HCT116 (cell line): ENCODE data around the gene VSIG2. TPM values are rescaled to one million over a fixed set of nuclear protein-coding genes. Genes with fewer than 3 reads are reported as not detected.

Experiments
- ATAC-seq: fragments of 200-7000 bp; cut with Tn5 transposase; 2 replicates; pipeline ENCODE4 v1.9.1; 2020; ENCODE audit warnings: mild to moderate bottlenecking, moderate library complexity
- BruUV-seq: library from RNA; stranded (reverse); fragments of 400-500 nt; replicated peaks from 2 replicates; lab custom pipeline; 2021; lab: Mats Ljungman, UMichigan
- CTCF ChIA-PET: fragments of 300-600 bp; sonication (Branson Sonifier 250); formaldehyde crosslinking; loops from one replicate; lab custom pipeline; 2021; ENCODE audit warnings: antibody characterized with exemption; lab: Charles Lee
- POLR2A ChIA-PET: fragments of 300-600, 350-600 bp; sonication (Branson Sonifier 250); formaldehyde crosslinking; loops from one replicate; lab custom pipeline; 2021; ENCODE audit warnings: antibody characterized with exemption; lab: Charles Lee
- RAD21 ChIA-PET, 2 experiments: fragments of 300-600 bp; sonication (Branson Sonifier 250); formaldehyde crosslinking; loops; one replicate each; lab custom pipeline; 2023; ENCODE audit warnings: low total read pairs in 2 of 2; ENCODE audit not compliant: uncharacterized antibody in 2 of 2, unreplicated experiment in 2 of 2, low non-redundant PET in 1 of 2; lab: Charles Lee
- DNase-seq: peaks from one replicate; pipeline ENCODE4 v3.0.0-alpha.2; 2010; ENCODE audit warnings: low read depth, low spot score
- H2AFZ ChIP-seq: fragments of 200-600 bp; shearing (Covaris generic), sonication (generic); 2 replicates; pipeline ENCODE4 v1.6.1; 2017; ENCODE audit warnings: low read depth, mixed run types, mixed read lengths, antibody characterized with exemption, low read length; ENCODE audit not compliant: poor library complexity, severe bottlenecking
- H3K27ac ChIP-seq: 2 replicates; pipeline ENCODE4 v1.5.1; 2012; ENCODE audit warnings: low read depth, low read length
- H3K27me3 ChIP-seq: fragments of 200-600 bp; sonication (generic); 2 replicates; pipeline ENCODE4 v1.6.1; 2016; ENCODE audit warnings: mixed run types, low read length, mixed read lengths; ENCODE audit not compliant: insufficient read depth
- H3K36me3 ChIP-seq, 2 experiments: fragments of 200-500 bp in 1 of 2; fragments of 200-600 bp in 1 of 2; sonication (Bioruptor generic) in 1 of 2; sonication (generic) in 1 of 2; 2 replicates each; pipeline versions ENCODE4 v1.5.1 to v1.6.1; 2014 to 2016; ENCODE audit warnings: low read length in 2 of 2, inconsistent platforms in 1 of 2, mixed read lengths in 1 of 2, mixed run types in 1 of 2; ENCODE audit not compliant: insufficient read depth in 2 of 2, control insufficient read depth in 1 of 2
- H3K4me1 ChIP-seq, 2 experiments: fragments of 200-600 bp in 1 of 2; sonication (generic) in 1 of 2; 2 replicates each; pipeline versions ENCODE4 v1.5.1 to v1.6.1; 2012 to 2017; ENCODE audit warnings: low read length in 2 of 2, inconsistent platforms in 1 of 2, mild to moderate bottlenecking in 1 of 2, mixed read lengths in 1 of 2, mixed run types in 1 of 2, moderate library complexity in 1 of 2; ENCODE audit not compliant: insufficient read depth in 2 of 2, control insufficient read depth in 1 of 2
- H3K4me2 ChIP-seq: fragments of 200-600 bp; sonication (generic); 2 replicates; pipeline ENCODE4 v1.6.1; 2017; ENCODE audit warnings: mixed run types, low read length, mixed read lengths
- H3K4me3 ChIP-seq, 2 experiments: fragments of 200-600 bp in 1 of 2; sonication (generic) in 1 of 2; replicated peaks in 1 of 2; 2 replicates each; pipeline ENCODE4 v1.5.1; 2011 to 2016; ENCODE audit warnings: low read length in 2 of 2, control low read depth in 1 of 2, low read depth in 1 of 2, mild to moderate bottlenecking in 1 of 2, mixed read lengths in 1 of 2, mixed run types in 1 of 2
- H3K79me2 ChIP-seq: fragments of 200-600 bp; sonication (generic); 2 replicates; pipeline ENCODE4 v1.6.1; 2017; ENCODE audit warnings: mild to moderate bottlenecking, mixed run types, low read length, moderate library complexity, mixed read lengths; ENCODE audit not compliant: insufficient read depth
- H3K9ac ChIP-seq: fragments of 200-600 bp; sonication (generic); 2 replicates; pipeline ENCODE4 v1.6.1; 2016; ENCODE audit warnings: low read length, mixed read lengths
- H3K9me2 ChIP-seq: fragments of 200-600 bp; sonication (generic), shearing (Covaris generic); 2 replicates; pipeline ENCODE4 v1.6.1; 2017; ENCODE audit warnings: mixed run types, mild to moderate bottlenecking, moderate library complexity; ENCODE audit not compliant: insufficient read depth
- H3K9me3 ChIP-seq, 2 experiments: fragments of 200-500 bp in 1 of 2; fragments of 200-600 bp in 1 of 2; sonication (Bioruptor generic) in 1 of 2; sonication (generic) in 1 of 2; 2 replicates each; pipeline ENCODE4 v1.6.1; 2014 to 2017; ENCODE audit warnings: low read length in 2 of 2, mixed read lengths in 2 of 2, inconsistent platforms in 1 of 2, low read depth in 1 of 2, mild to moderate bottlenecking in 1 of 2, mixed run types in 1 of 2, moderate library complexity in 1 of 2; ENCODE audit not compliant: control insufficient read depth in 1 of 2, insufficient read depth in 1 of 2
- H4K20me1 ChIP-seq: fragments of 200-600 bp; sonication (generic), shearing (Covaris generic); 2 replicates; pipeline ENCODE4 v1.6.1; 2017; ENCODE audit warnings: mixed run types, mild to moderate bottlenecking, moderate library complexity; ENCODE audit not compliant: insufficient read depth
- EGR1 ChIP-seq: IDR thresholded peaks from 2 replicates; pipeline ENCODE4 v1.6.1; 2012; ENCODE audit warnings: low read depth
- EZH2phosphoT487 ChIP-seq: fragments of 200-600 bp; IDR thresholded peaks from 2 replicates; pipeline ENCODE4 v1.6.1; 2018; ENCODE audit warnings: antibody characterized with exemption, borderline replicate concordance
- POLR2A ChIP-seq: IDR thresholded peaks from 2 replicates; pipeline ENCODE4 v1.7.0; 2011; ENCODE audit warnings: borderline replicate concordance; ENCODE audit not compliant: insufficient read depth, insufficient read length; ENCODE audit errors: extremely low read depth
- intact Hi-C: fragments of 100-400 bp; cut with micrococcal nuclease; formaldehyde crosslinking; loops from 2 replicates; pipeline ENCODE4 v1.10.0; 2022
- total RNA-seq: library from RNA; stranded (reverse); gene quantifications from one replicate; pipeline ENCODE4 v1.2.1, GENCODE V29; 2021; ENCODE audit not compliant: unreplicated experiment
- TF ChIP-seq, protein P1 (sequence below): IDR thresholded peaks from 2 replicates; pipeline ENCODE4 v1.6.1; 2012; ENCODE audit warnings: low read depth

VSIG2 gene
- total RNA-seq, 1 experiment from 2014 or later = not detected

DNA sequence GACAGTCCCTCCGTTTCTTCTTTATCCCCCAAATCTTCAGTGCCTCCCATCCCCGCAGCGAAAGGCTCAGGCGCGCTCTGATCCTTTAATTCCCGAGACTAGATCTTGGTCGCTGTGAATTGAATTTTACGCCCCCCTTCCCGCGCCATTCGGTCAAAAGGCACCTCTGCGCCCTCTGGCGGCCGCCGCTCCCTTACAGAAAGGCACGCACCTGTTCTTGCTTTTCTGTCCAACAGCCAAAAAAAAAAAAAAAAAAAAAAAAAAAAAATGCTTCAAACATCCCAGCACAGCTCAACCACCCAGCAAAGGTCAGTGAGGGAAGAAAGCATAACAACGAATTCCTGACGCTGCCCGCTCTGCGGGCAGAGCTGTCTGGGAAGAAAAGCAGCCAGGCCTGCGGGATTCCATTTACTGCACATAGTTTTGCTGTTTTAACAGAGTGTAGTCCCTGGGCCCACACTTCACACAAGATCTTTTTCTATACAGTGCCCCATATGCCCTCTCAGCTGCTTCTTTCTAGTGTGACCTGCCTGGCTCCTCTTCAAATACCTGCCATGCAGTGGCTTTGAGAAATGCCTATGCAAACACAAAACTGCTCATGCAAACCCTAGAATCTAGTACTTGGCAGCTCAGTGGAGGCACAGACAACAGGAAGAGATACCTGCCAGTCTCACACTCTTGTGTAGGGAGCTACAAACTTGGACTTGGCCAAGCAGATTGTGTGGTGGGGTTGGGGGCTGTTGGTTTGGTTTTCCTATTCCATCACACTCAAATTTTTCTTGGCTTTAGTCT is 11.3 kb upstream of the VSIG2 start (continued):
- TF ChIP-seq, protein P1, sequence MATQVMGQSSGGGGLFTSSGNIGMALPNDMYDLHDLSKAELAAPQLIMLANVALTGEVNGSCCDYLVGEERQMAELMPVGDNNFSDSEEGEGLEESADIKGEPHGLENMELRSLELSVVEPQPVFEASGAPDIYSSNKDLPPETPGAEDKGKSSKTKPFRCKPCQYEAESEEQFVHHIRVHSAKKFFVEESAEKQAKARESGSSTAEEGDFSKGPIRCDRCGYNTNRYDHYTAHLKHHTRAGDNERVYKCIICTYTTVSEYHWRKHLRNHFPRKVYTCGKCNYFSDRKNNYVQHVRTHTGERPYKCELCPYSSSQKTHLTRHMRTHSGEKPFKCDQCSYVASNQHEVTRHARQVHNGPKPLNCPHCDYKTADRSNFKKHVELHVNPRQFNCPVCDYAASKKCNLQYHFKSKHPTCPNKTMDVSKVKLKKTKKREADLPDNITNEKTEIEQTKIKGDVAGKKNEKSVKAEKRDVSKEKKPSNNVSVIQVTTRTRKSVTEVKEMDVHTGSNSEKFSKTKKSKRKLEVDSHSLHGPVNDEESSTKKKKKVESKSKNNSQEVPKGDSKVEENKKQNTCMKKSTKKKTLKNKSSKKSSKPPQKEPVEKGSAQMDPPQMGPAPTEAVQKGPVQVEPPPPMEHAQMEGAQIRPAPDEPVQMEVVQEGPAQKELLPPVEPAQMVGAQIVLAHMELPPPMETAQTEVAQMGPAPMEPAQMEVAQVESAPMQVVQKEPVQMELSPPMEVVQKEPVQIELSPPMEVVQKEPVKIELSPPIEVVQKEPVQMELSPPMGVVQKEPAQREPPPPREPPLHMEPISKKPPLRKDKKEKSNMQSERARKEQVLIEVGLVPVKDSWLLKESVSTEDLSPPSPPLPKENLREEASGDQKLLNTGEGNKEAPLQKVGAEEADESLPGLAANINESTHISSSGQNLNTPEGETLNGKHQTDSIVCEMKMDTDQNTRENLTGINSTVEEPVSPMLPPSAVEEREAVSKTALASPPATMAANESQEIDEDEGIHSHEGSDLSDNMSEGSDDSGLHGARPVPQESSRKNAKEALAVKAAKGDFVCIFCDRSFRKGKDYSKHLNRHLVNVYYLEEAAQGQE = no peak
- TF ChIP-seq POLR2A = no peak
- TF ChIP-seq, all 23 proteins: peak for 5

DNA sequence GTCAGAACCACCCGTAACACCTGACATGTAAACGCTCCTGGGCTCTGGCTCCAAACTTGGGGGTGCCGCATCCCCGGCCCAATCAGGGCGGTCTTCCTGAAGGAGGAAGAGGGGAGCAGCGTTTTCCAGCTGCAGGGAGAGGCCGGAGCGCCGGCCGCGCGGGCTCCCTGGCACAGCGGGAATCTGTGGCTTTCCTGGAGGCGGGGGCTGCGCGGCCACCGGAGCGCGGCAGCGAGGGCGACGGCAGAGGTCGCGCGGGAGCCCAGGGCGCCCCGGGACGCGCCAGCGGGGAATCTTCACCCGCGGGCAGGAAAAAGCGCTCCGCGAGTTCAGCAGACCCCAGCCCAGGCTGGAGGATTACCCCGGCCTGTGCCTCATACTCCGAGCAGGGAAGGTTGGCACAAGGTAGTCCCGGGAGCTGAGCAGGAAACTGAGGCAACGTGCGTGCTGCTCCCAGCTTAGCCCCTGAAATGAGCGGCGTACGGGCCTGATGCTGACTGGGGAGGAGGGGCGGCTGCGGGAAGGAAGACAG is 10.6 kb upstream of the VSIG2 start:
- H3K9me3 ChIP-seq = no peaks in the 10 kb centered on the region
- no TSS peak for BruUV-seq
- H3K36me3 ChIP-seq = peaks cover 0 to 3% of the 10 kb centered on the region in 2 experiments; a peak in 1 of 4 replicates
- ChIA-PET POLR2A (interaction anchor here (0.8 kb wide), 1 partner anchor 14 kb away, joined by 3 read pairs; no protein-coding TSS in a partner anchor), RAD21 (interaction anchor here (1.7 to 1.8 kb wide), 2 partner anchors 16 to 89 kb away, joined by 3 to 5 read pairs; partner anchors contain the start of genes SIAE (in 1 of the 2) and SPA17 (in 1 of the 2)), CTCF (interaction anchor here (1.0 to 3.2 kb wide), 10 partner anchors 10 to 114 kb away, joined by 3 to 28 read pairs (median 4); no protein-coding TSS in a partner anchor)
- TF ChIP-seq EGR1 (0 out of 2 replicates have a peak, but pooled peaks have one; percentile 6), EZH2phosphoT487 (no peak)
- peak; percentile 52 for ATAC-seq
- H3K4me1 ChIP-seq = peaks cover 20 to 39% of the 10 kb centered on the region in 2 experiments
- no peaks in the 10 kb centered on the region for H3K9me2 ChIP-seq
- H3K79me2 ChIP-seq = no peaks in the 10 kb centered on the region
- no peaks in the 10 kb centered on the region; the same call in 1 of the 2 replicates for H4K20me1 ChIP-seq
- H3K9ac ChIP-seq = peak overlapping the region; percentile 65
- H3K27me3 ChIP-seq = no peaks in the 10 kb centered on the region
- H3K27ac ChIP-seq = peak overlapping the region; percentile 84
- H2AFZ ChIP-seq = peak overlapping the region; percentile 90
- H3K4me2 ChIP-seq = peak overlapping the region; percentile 98
- intact Hi-C loops = loop anchor here (1.0 to 2.0 kb wide), 3 partner anchors 16 to 93 kb away; no protein-coding TSS in a partner anchor
- H3K4me3 ChIP-seq = peak overlapping the region; percentile 66 to 77
- no peak for DNase-seq
